ENCODE data around the gene CASP2.

Gene CASP2

DNA sequence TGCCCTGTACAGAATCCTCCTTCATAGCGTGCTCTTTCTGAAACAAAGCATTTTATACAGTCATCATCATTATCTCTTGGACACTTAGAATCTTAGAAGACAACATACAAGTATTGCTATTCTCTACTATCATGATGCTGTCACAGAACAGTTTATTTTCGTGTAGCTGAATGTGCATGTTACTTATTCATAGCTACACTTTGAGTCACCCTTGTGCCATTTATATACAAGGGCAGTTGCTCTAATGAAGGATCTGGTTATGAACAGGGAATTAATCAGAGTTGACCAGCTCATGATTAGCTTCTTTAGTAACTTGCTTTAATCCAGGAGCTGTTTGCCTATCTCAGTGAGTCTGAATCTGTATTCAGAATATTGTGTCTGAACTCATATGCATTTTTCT is 11.2 kb downstream of the CASP2 start:
- ATAC-seq, result peak; percentile 16 to 39

DNA sequence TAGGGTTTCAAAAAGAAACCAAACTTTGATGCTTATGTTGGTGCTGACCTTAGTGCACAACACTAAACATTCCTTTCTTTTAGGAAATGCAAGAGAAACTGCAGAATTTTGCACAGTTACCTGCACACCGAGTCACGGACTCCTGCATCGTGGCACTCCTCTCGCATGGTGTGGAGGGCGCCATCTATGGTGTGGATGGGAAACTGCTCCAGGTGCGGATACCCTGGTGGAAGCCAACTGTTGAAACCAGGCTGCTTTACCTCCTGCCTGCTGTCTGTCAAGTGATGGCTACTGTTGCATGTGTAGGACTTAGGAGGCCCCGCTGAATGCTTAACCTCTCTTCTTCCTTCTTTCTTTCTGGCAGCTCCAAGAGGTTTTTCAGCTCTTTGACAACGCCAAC is 11.7 kb downstream of the CASP2 start:
- ATAC-seq, result peak; percentile 69 to 72

DNA sequence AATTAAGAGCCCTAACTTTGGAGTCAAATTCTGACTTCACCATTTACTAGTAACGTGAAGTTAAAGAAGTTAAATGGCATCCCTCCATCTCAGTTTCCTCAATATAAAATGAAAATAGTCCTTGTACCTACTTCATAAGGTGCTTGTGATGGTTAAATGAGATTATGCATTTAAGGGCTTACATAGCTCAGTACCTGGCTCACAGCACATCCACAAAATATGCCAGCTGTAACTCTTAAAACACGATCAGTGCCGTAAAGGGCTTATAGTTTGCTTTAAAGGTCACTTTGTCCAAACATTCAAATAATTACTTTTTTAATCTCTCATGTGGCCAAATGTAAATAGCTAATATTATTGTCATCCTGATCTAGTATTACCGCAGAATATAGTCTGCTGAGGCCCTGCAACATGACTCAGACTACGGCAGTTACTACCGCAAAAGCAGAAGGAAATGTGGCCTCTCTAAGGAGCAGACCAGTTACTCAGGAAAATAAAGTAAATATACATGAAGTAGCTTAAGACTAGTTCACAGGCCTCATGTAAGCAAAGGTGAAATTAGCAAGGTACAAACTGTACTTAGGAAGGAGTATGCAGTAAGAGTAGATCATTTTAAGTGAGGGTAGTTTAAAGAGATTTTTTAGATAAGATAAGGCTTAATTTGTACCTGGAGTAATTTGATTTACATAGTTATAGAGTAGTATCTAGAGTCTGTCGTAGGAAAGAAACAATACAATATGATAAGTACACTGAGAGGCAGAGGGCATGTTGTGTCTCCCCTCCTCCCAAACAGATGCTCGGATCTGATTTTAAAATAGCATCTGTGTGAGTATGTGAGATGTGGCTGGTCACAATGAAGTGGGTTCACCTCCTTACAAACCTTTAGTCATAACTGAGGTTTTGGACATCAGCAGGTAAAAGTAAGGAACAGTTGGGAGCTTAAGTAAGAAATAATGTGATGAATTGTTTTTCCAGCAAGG is 13.1 kb downstream of the CASP2 start:
- ATAC-seq, result no peak

DNA sequence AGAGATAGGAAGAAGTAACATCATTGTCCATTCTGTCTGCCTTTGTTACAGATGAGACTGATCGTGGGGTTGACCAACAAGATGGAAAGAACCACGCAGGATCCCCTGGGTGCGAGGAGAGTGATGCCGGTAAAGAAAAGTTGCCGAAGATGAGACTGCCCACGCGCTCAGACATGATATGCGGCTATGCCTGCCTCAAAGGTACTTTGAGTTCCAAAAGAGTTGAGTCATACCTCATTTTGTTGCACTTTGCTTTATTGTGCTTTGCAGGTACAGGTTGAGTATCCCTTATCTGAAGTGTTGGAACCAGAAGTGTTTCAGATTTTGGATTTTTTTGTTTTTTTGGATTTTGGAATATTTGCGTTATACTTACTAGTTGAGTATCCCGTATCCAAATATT is 15.6 kb downstream of the CASP2 start:
- ATAC-seq, result no peak

DNA sequence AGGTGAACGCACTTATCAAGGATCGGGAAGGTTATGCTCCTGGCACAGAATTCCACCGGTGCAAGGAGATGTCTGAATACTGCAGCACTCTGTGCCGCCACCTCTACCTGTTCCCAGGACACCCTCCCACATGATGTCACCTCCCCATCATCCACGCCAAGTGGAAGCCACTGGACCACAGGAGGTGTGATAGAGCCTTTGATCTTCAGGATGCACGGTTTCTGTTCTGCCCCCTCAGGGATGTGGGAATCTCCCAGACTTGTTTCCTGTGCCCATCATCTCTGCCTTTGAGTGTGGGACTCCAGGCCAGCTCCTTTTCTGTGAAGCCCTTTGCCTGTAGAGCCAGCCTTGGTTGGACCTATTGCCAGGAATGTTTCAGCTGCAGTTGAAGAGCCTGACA is 16.8 kb downstream of the CASP2 start:
- ATAC-seq, result no peak

DNA sequence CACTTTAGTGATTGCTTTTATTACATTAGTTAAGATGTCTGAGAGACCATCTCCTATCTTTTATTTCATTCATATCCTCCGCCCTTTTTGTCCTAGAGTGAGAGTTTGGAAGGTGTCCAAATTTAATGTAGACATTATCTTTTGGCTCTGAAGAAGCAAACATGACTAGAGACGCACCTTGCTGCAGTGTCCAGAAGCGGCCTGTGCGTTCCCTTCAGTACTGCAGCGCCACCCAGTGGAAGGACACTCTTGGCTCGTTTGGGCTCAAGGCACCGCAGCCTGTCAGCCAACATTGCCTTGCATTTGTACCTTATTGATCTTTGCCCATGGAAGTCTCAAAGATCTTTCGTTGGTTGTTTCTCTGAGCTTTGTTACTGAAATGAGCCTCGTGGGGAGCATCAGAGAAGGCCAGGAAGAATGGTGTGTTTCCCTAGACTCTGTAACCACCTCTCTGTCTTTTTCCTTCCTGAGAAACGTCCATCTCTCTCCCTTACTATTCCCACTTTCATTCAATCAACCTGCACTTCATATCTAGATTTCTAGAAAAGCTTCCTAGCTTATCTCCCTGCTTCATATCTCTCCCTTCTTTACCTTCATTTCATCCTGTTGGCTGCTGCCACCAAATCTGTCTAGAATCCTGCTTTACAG is 17.4 kb downstream of the CASP2 start:
- peak; percentile 65 to 68 for ATAC-seq

DNA sequence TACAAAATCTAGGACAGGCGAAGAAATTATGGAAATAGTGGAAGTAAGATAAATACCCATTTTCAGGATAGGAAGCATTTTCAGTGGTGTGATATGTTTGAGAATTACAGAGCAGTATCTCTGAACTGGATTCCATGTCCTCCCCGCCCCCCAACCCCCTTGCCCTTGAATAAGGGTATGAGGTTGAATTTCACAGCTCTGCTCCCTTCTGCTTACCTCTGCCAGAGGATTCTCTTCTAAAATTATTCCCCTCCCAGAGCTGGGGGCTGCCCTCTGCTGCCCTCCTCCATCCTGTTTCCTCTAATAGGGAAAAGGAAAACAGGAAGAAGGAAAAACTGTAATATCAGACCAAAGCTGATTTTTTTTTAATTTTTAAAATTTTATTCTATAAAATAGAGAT is 20.5 kb downstream of the CASP2 start:
- no peak for ATAC-seq

DNA sequence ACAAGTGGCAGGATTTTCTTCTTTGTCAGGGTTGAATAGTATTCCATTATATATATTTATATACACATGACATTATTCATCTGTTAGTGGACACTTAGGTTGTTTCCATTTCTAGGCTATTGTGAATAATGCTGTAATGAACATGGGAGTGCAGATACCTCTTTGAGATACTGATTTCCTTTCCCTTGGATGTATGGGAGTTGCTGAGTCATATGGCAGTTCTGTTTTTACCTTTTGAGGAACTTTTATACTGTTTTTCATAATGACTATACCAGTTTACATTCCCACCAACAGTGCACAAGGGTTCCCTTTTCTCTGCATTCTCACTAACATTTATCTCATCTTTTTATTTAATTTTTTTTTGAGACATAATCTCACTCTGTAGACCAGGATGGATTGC is 26.0 kb downstream of the CASP2 start:
- ATAC-seq, result no peak

DNA sequence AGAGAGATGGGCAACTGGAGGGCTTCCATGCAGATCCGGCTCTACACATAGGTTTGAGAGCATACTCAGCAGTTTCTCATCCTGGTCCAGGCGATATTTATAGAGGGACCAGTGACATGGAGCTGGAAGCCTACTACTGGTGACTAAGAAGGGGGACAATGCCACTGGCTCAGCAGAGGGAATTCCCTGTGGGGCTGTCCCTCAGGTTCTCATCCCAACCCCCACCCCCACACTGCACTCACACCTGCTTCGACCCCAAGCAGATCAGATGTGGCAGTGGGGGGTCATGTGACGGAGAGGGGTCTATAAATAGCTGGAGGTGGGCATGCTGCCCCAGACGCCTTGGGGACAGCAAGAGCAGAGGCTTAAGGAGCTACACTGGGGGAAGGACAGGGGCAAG is 27.6 kb downstream of the CASP2 start, which contains the start of gene CLCN1:
Gene CLCN1 (plus strand): TSS at position 336 of the 400 bp plus-strand sequence. CDS start 102 bp downstream, outside the sequence.
- ATAC-seq, result no peak

DNA sequence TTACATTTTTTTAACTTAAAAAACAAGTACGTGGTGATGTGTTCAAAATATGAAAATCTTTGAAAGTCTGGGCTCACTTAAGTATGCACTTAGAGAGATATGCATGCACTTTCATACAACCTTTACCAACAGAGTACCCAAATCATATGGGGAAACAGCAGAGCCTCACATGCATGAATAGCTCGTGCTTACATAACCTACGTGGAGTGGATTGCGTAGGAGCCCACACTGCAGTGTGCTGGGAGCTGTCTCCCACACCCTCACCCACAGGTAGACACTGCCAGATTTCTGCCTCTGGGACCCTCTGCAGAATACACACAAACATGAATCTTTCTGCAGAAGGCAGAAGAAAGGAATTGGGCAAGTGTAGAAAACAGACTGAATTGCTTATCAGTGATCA is 28.3 kb downstream of the CASP2 start:
- ATAC-seq, result no peak

DNA sequence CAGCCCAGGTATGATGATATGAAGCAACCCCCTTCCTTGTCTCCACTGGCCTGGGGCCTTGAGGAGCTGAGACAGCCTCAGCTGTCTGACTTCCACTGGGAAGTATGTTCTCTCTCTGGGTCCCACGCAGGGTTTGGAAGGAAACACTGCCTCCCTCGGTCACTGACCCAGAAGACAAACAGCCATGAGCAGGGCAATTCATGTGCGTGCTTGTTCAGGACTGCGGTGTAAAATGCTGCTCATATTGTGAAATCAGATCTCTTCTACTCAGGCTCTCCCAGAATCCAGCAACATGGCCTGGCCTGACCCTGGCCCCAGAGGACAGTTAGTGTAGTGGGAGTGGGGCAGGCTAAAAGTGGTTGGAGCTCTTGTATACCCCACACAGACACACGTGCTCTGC is 30.5 kb downstream of the CASP2 start:
- no peak for ATAC-seq

DNA sequence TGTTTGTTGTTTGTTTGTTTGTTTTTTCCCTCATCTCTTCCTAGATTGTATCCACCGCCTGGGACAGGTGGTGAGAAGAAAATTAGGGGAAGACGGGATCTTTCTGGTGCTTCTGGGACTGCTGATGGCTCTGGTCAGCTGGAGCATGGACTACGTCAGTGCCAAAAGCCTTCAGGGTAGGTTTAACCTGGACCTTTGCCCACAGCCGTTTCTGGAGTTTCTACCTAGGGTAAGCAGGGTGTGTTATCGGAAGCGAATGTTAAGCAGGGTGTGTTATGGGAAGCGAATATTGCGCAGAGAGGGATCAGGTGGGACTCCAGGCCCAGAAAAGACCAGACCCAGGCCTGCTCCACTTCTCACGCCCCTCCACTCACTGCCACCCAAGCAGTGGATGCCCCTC is 32.5 kb downstream of the CASP2 start:
- ATAC-seq, result no peak

DNA sequence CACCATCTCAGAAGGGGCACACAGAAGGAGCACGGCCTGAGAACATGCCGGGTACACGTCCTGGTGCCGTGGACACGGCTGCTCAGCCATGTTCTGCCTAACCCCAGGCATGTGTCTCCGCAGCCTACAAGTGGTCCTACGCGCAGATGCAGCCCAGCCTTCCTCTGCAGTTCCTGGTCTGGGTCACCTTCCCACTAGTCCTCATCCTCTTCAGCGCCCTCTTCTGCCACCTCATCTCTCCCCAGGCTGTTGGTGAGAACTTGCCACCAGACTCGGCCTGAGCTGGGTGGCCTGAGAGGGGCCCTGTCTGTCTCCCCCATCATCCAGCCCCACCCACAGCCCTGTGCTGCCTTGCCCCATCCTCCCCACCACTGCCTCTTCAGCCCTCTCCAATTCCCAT is 33.1 kb downstream of the CASP2 start:
- ATAC-seq, result no peak

DNA sequence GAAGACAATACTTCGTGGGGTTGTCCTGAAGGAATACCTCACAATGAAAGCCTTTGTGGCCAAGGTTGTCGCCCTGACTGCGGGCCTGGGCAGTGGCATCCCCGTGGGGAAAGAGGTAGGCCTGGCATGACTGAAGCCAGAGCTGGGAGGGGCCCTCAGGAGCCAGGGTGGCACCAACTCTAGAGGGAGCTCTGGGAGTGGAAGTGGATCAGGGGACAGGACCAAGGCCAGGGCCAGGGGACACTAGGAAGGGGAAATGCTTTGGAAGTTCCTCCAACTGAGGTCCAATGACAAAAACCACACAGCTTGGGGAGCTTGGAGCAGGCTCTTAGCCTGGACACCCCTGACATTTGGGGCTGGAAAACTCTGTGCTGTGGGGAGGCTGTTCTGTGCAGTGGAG is 33.6 kb downstream of the CASP2 start:
- no peak for ATAC-seq

DNA sequence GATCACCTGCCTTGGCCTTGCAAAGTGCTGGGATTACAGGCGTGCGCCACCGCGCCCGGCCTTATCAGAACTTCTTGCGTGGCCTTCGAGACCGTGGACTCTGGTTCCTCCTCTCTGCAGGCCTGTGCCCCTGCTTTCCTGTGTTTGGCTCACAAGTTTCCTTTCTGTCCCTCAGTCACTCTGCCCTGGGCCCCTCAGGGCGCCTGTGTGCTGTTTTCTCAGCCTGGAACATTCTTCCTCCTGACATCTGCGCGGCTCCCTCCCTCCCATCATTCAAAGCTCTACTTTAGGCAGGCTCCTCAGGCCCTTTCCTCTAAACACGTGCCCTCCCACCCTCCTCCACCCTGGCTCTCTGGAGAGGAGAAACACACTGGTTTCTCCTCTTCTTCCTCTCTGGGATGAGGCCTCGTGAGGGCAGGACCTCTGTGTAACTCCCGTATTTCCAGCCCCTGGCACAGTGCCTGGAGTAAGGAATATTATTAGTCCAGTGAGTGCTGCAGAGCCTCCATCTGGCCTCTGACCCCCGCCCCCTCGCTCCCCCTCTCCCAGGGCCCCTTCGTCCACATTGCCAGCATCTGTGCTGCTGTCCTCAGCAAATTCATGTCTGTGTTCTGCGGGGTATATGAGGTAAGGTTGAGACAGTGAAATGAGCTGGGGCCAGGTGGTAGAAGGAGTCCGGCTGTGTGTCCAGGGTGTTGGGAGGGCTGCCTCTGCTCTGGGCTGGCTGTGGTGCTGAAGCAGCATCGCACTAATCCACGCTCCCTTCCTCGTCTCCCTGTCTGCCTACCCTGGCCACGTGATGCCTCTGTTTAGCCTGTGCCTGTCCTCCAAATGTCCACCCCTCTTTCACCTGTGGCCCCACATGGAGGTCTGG is 34.8 kb downstream of the CASP2 start:
- ATAC-seq, result no peak

DNA sequence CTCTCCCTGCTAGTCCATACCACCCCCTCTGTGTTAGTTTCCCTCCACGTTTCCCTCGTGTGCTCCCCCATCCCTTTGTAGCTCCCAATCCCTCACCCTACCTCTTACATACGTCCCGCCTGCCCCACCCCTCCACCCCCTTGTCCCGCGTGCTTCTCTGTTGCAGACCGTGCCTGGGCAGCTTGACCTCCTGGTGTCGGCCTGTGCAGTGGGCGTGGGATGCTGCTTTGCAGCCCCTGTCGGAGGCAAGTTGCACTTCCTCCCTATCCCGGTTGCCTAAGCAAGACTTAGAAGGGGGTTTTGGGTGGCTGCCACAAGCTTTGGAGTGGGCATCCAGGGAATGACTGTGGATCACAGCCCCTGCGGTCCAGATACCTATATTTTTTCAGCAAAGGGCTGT is 35.5 kb downstream of the CASP2 start:
- ATAC-seq, result no peak

DNA sequence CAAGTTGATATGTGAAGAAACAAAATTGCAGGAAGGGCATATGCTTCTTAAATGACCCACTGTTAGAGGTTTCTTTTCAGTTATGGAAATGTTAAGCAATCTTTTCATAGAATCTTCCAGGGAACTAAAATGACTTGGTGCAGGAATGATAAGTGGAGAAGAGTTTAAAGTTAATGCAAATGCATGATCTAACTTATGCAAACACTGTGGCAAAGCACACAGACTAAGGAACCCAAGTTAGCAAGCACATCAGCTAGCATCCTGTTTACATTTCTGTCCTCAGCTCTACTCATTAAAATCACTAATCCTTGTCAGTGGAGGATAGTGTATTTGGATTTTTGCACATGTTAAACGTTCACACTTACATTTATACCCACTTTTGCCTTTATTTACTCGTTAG is 37.1 kb downstream of the CASP2 start:
- no peak for ATAC-seq

DNA sequence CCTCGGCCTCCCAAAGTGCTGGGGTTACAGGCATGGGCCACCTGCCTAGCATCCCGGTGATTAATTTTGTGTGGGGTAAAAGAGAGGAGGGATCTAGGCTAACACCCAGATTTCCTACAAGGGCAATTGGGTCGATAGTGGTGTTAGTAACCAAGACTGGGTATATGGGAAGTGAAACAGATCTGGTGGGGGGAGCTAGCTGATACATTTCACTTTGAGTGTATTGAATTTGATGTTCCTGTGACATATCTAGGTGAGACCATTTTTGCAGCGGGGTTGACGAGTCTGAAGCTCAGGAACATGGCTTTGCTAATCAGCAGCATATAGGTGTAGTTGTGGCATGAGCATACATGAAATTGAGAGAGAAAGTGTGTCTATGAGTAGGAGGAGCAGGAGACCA is 39.8 kb downstream of the CASP2 start:
- no peak for ATAC-seq

DNA sequence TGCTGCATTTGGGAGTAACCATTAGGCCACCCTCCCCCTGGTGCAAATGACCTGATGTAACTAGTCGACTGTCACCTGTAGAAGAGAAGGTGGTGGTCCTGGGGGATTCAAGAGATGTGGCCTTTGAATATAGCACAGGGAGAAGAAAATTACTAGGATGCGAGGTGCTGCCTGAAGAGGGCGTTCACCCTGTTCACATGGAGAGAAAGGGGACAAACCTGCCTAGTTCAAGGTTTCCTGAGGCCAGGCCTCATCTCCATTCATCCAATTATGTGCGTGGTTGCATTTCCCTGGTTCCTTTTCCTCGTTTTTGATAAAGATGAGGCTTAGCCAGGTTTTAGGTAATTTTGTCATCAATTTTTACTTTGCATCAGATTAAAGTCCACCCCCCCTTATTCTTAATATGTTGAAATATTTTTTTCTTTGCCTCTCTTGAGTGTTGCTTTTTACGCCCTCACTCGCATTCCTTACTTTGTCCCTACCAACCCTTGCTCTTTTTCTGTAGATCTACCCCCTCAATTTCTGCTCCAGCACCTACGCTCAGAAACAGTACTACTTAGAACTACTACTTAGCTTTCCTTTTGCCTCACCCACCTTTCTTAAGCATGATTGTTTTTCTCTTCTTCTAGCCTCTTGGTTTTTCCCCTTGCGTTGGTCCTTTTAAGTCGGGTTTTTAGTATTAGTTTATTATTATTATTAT is 41.5 kb downstream of the CASP2 start:
- ATAC-seq, result no peak

DNA sequence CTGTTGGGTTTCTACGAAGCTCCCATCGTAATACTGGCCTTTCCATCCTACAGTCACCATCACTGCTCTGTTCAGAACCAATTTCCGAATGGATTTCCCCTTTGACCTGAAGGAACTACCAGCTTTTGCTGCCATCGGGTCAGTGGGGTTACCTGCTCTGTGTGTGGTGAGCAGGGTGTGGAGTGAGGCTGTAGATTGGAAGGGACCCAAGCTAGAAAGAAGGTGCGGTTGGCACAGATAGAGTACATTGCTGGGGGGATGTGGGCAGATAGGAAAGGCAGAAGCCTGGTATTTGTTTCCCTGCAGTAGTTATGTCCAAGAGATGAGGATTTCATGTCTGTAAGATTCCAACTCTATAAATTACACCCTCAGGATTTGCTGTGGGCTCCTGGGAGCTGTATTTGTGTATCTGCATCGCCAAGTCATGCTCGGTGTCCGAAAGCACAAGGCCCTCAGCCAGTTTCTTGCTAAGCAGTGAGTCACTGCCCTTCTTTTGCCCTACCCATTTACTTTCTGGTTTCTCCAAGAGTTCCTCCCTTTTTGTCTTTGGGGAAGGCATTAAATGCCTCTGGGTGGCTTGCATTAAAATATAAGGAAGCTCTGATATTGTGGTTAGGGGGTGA is 43.1 kb downstream of the CASP2 start:
- no peak for ATAC-seq

DNA sequence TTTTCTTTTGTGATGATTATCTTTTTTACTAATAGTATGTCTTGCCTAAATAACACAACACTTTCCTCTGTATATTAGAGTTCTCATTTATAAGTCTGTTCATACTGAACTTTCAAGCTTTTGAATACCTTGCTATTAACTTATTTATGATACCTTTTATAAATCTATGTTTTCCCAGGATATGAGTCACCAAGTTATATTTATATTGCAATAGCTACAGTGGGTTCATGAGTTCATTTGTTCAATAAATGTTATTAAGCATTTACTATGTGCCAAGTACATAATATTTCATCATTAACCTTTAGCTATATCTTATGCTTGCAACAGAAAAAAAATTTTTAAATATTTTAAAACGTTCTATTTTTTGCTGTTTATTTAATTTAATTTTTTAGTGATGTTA is 46.1 kb downstream of the CASP2 start:
- no peak for ATAC-seq

DNA sequence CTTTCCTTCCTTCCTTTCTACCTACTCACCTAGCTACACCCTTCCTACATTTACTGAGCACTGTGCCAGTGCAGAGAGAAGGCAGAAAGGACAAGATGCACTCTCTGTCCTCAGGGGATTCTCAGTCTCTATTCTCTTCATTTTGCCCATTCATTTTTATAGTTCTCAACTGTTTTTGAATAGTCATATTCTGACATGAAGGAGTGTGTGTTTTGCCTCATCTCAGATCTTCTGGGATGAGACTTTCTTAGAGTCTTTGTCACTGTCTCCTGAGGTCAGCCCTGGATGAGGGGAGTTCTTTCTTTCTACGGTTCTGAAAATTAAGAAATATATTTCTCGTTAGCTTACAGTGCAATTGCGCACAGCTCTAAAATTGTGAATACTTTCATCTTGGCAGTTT is 49.1 kb downstream of the CASP2 start:
- no peak for ATAC-seq

All from activated CD4-positive, CD25-positive, alpha-beta regulatory T cell treated with anti-CD3 and anti-CD28 coated beads, Interleukin-2, amount 50 U/mL, for 24 hours (primary cell).